GM06990 (cell line): ENCODE measurements around the gene HAPSTR1.
"Not testable (repeated sequence)": the region's sequence is repeated elsewhere in the genome, so short reads cannot be mapped to it uniquely, and the experiment has no call there.

Source experiments
- DNase-seq: peaks from one replicate; pipeline ENCODE4 v3.0.0-alpha.2; 2011; ENCODE audit not compliant: insufficient read length; ENCODE audit errors: extremely low read depth
- H3K27me3 ChIP-seq: replicated peaks from 2 replicates; pipeline ENCODE4 v1.6.0; 2011; ENCODE audit warnings: low read length; ENCODE audit not compliant: control insufficient read depth, insufficient read depth
- H3K36me3 ChIP-seq: 2 replicates; pipeline ENCODE4 v1.5.1; 2011; ENCODE audit warnings: low read length; ENCODE audit not compliant: control insufficient read depth, insufficient read depth
- H3K4me3 ChIP-seq: replicated peaks from 2 replicates; pipeline ENCODE4 v1.5.1; 2011; ENCODE audit warnings: low read depth, mild to moderate bottlenecking, control low read depth, low read length
- TF ChIP-seq, protein P1 (sequence below): IDR thresholded peaks from 2 replicates; pipeline ENCODE4 v1.5.1; 2011; ENCODE audit warnings: low read length, control low read depth, mild to moderate bottlenecking, inconsistent platforms; ENCODE audit not compliant: insufficient read depth, poor library complexity, severe bottlenecking

Gene HAPSTR1

DNA sequence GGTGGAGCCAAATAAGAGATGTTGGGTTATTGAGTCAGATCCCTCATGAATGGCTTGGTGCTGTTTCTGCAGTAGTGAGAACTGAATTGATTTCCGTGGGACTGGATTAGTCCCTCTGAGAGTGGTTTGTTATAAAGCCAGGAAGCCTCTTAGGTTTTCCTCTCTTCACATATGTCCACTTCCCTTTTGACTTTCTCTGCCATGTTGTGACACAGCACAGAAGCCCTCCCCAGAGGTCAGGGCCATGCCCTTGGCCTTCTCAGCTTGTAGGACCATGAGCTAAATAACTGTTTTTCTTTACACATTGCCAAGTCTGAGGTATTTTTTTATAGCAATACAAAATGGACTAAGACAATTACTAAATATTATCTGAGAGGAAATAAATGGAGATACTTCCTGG, 10.3 kb upstream of the HAPSTR1 start:
- DNase-seq: no peak
- TF ChIP-seq, protein P1, sequence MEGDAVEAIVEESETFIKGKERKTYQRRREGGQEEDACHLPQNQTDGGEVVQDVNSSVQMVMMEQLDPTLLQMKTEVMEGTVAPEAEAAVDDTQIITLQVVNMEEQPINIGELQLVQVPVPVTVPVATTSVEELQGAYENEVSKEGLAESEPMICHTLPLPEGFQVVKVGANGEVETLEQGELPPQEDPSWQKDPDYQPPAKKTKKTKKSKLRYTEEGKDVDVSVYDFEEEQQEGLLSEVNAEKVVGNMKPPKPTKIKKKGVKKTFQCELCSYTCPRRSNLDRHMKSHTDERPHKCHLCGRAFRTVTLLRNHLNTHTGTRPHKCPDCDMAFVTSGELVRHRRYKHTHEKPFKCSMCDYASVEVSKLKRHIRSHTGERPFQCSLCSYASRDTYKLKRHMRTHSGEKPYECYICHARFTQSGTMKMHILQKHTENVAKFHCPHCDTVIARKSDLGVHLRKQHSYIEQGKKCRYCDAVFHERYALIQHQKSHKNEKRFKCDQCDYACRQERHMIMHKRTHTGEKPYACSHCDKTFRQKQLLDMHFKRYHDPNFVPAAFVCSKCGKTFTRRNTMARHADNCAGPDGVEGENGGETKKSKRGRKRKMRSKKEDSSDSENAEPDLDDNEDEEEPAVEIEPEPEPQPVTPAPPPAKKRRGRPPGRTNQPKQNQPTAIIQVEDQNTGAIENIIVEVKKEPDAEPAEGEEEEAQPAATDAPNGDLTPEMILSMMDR: no peak
- Histone ChIP-seq H3K4me3 (no peak overlapping the region), H3K36me3 (no peaks in the 10 kb centered on the region), H3K27me3 (no peaks in the 10 kb centered on the region)

- Histone ChIP-seq H3K27me3 (no peaks in the 10 kb centered on the region), H3K36me3 (no peaks in the 10 kb centered on the region), H3K4me3 (no peak overlapping the region)
- TF ChIP-seq, protein P1: no peak
- DNase-seq: no peak
Measured at GRCh38 chr16:9081843-9082242, 9.6 kb upstream of the HAPSTR1 start.

GRCh38 chr16:9082422-9082821, 9.0 kb upstream of the HAPSTR1 start:
- no peaks in the 10 kb centered on the region for H3K27me3 ChIP-seq
- no peak overlapping the region for H3K4me3 ChIP-seq
- TF ChIP-seq, protein P1: no peak
- H3K36me3 ChIP-seq: no peaks in the 10 kb centered on the region
- no peak for DNase-seq

- H3K27me3 ChIP-seq, DNase-seq, H3K36me3 ChIP-seq, H3K4me3 ChIP-seq: not testable (repeated sequence)
Measured at GRCh38 chr16:9087733-9088132, 3.7 kb upstream of the HAPSTR1 start.

DNA sequence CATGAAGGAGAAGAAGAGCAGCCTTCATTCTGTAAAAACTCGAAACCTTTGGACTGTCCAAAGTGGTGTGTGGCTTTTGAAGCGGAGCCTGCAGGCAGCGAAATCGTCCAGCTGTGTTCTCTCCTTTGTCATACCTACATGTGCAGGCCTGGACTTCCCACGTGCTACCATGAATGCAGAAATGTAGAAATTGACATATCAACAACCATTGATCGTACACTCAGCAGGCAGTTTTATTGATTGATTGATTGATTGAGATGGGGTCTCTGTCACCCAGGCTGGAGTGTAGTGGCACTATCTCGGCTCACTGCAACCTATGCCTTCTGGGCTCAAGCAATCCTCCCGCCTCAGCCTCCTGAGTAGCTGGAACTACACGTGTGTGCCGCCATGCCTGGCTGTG, 2.6 kb upstream of the HAPSTR1 start:
- Histone ChIP-seq H3K4me3 (no peak overlapping the region), H3K36me3 (no peaks in the 10 kb centered on the region; the same call in none of the 2 replicates), H3K27me3 (no peaks in the 10 kb centered on the region)
- DNase-seq: no peak
- TF ChIP-seq, protein P1: no peak

GRCh38 chr16:9089660-9090059, 1.8 kb upstream of the HAPSTR1 start:
- DNase-seq: no peak
- Histone ChIP-seq H3K4me3 (no peak overlapping the region), H3K36me3 (no peaks in the 10 kb centered on the region; the same call in none of the 2 replicates), H3K27me3 (no peaks in the 10 kb centered on the region)
- TF ChIP-seq, protein P1: no peak
